Measurements from ENCODE around the gene CXCL9.

Gene CXCL9

DNA sequence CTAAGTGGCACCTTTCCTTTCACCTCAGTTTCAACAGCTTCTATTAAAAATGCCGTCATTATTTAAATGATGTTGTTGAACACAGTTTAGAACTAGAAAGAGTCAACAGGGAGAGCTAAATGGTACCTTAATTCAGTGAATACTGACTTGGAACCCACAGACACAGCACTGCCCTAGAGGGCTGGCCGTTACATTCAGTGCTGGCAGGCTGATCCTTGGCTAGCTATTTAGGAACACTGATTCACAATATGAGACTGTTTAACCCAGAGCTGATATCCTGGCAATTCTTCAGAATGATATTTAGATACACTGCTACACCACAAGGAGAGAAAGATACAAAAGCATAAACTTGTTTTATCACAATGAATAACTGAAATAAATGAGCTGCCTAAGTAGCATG lies 53.8 kb downstream of the CXCL9 start:
- no peak for DNase-seq
